ENCODE measurements around the gene ADD1. TPM values are rescaled to one million over a fixed set of nuclear protein-coding genes. Genes with fewer than 3 reads are reported as not detected.
A peak's percentile ranks its signal among the peaks of the same experiment; 100 is the strongest.

The ADD1 gene
- total and polyA plus RNA-seq, 8 donors = 262 to 331 (median 304) TPM

DNA sequence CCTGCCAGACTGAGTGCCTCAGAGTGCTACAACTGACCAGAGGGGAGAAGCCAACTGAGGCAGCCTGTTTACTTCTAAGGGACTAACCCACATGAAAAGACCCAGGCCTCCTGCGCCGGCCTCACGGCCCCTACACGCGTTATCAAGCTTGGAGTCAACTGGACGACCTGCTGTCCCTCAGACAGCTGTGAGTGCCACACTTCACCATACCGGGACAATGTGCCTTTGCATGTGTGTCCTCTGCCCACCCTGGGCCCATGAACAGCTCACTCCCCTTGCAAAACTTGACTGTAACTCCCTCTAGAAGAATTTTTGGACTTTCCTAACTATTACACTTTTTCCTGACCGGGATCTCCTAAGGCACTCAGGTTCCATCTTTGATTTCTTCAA is 117.8 kb downstream of the ADD1 start:
- Histone ChIP-seq H3K27ac (no peak overlapping the region), H3K4me1 (peaks cover 10 to 42% of the 10 kb centered on the region in 2 donors), H3K36me3 (peaks cover 0 to 25% of the 10 kb centered on the region in 2 donors), H3K27me3 (no peaks in the 10 kb centered on the region), H3K9me3 (no peaks in the 10 kb centered on the region), H3K4me3 (peak overlapping the region in 1 of 2 donors; percentile 98)
- ATAC-seq = no peak
- intact Hi-C loops (cut with DNase I) = no loop called here
- no peak for TF ChIP-seq CTCF (IDR thresholded peaks at IDR 0.05)
- DNase-seq = no peak

- Histone ChIP-seq H3K9me3 (no peaks in the 10 kb centered on the region), H3K4me1 (peaks cover 10 to 42% of the 10 kb centered on the region in 2 donors), H3K36me3 (peaks cover 0 to 20% of the 10 kb centered on the region in 2 donors), H3K27ac (peak overlapping the region in 1 of 2 donors; percentile 89), H3K4me3 (peak overlapping the region; percentile 98 to 100), H3K27me3 (no peaks in the 10 kb centered on the region)
- intact Hi-C loops (cut with DNase I) = no loop called here
- ATAC-seq (no peak), DNase-seq (no peak)
- no peak for TF ChIP-seq CTCF (IDR thresholded peaks at IDR 0.05)
Observed at GRCh38 chr4:2961811-2962441, 118.3 kb downstream of the ADD1 start.

GRCh38 chr4:2962614-2963174 is 119.0 kb downstream of the ADD1 start:
- ATAC-seq (peak; percentile 55), DNase-seq (no peak)
- TF ChIP-seq CTCF (IDR thresholded peaks at IDR 0.05) = no peak
- Histone ChIP-seq H3K36me3 (peaks cover 0 to 13% of the 10 kb centered on the region in 2 donors), H3K9me3 (no peaks in the 10 kb centered on the region), H3K4me3 (peak overlapping the region; percentile 98 to 100), H3K27ac (peak overlapping the region; percentile 81 to 89), H3K27me3 (no peaks in the 10 kb centered on the region), H3K4me1 (peaks cover 10 to 42% of the 10 kb centered on the region in 2 donors)
- intact Hi-C loops (cut with DNase I) = no loop called here

DNA sequence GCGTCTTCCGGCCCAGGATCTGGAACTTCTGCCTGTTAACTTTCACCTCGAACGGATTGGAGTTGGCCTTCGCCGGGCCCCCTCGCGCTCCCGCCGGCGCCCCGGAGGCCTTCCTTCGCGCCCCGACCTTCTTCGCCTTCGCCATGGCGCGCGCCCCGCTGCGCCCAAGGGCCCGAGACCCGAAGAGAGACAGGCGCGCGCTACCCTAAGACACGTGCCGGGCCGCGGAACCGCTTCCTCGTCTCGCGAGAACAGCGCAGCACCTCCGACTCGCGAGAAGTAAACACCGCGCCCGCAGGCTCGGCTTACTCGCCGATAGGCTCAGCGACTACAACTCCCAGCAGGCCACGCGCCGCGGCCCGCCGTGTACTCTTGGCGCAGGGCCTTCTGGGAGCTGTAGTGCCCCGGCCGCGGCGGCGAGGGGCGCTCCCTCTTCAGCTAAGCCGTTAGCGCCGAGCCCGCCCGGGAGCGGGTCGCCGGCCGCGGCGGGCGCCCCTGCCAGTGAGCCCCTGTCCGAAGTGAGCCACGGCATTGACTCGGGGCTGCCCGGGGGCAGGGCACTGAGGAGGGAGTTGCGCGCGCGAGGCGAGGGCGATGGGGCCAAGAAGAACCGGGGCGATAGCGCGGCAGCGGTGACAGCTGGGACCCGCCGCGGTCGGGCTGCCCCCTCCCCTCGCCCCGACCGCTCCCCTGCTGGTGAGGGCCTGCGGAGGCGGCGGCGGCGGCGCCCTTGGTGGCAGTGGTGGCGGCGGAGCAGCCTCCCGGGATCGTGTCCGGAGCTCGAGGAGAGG is 119.7 kb downstream of the ADD1 start, which contains the start of the genes GRK4 and NOP14:
TSS of gene GRK4 (plus strand) at position 397 of the 791 bp plus-strand sequence. CDS start 500 bp downstream, outside the sequence.
TSS of gene NOP14 (minus strand) at position 232 of the 791 bp plus-strand sequence. CDS start at position 145, 87 bp downstream.
- DNase-seq (peak; percentile 97 to 100 (median 99)), ATAC-seq (peak; percentile 97)
- peak in 1 of 2 donors; percentile 30 for TF ChIP-seq CTCF (IDR thresholded peaks at IDR 0.05)
- Histone ChIP-seq H3K4me3 (peak within 1 kb of the TSS; percentile 98 to 100), H3K27ac (peak within 1 kb of the TSS; percentile 81 to 89), H3K27me3 (no peaks in the 10 kb centered on the region), H3K9me3 (no peaks in the 10 kb centered on the region), H3K36me3 (peaks cover 0 to 10% of the 10 kb centered on the region in 2 donors), H3K4me1 (peaks cover 10 to 39% of the 10 kb centered on the region in 2 donors)
- intact Hi-C loops (cut with DNase I) = no loop called here
